Endothelial cell of umbilical vein (primary cell): ENCODE data around the gene NIN. TPM values are rescaled to one million over a fixed set of nuclear protein-coding genes. Genes with fewer than 3 reads are reported as not detected.

Experiments
- BruUV-seq: library from RNA; stranded (reverse); fragments of 400-500 nt; replicated peaks from 2 replicates; lab custom pipeline; 2021; lab: Mats Ljungman, UMichigan
- CTCF ChIA-PET: fragments of 300-600, 350-600 bp; sonication (Branson Sonifier 250); formaldehyde crosslinking; loops from one replicate; lab custom pipeline; 2021; ENCODE audit warnings: antibody characterized with exemption, inconsistent platforms; lab: Charles Lee
- POLR2A ChIA-PET: fragments of 300-600, 350-600 bp; sonication (Branson Sonifier 250); formaldehyde crosslinking; loops from one replicate; lab custom pipeline; 2021; ENCODE audit warnings: antibody characterized with exemption, inconsistent platforms; lab: Charles Lee
- DNase-seq: peaks from one replicate; pipeline ENCODE4 v3.0.0-alpha.2; 2011; ENCODE audit warnings: low read depth, low spot score
- FAIRE-seq: peaks from 2 replicates; lab custom pipeline; 2011; peaks lifted over from hg19 to GRCh38; lab: Jason Lieb, UNC
- H2AFZ ChIP-seq: 2 replicates; pipeline ENCODE4 v1.6.0; 2012; ENCODE audit warnings: low read depth, low read length, control low read depth, inconsistent platforms
- H3K27ac ChIP-seq: 2 replicates; pipeline ENCODE4 v1.5.1; 2011; ENCODE audit warnings: low read depth, mild to moderate bottlenecking, control low read depth, low read length, moderate library complexity; ENCODE audit not compliant: insufficient read depth
- H3K27me3 ChIP-seq, 2 experiments: 2 replicates each; pipeline versions ENCODE4 v1.6.0 to v1.6.1; 2011; ENCODE audit warnings: low read length in 2 of 2, mixed read lengths in 1 of 2; ENCODE audit not compliant: control insufficient read depth in 2 of 2, insufficient read depth in 2 of 2
- H3K36me3 ChIP-seq, 2 experiments: 2 replicates in 1 of 2; 3 replicates in 1 of 2; pipeline ENCODE4 v1.5.1; 2011; ENCODE audit warnings: low read length in 2 of 2, mild to moderate bottlenecking in 1 of 2, moderate library complexity in 1 of 2; ENCODE audit not compliant: control insufficient read depth in 2 of 2, insufficient read depth in 2 of 2; ENCODE audit errors: extremely low read depth in 1 of 2
- H3K4me1 ChIP-seq: 3 replicates; pipeline ENCODE4 v1.5.1; 2011; ENCODE audit warnings: mild to moderate bottlenecking, low read length; ENCODE audit not compliant: control insufficient read depth, insufficient read depth; ENCODE audit errors: extremely low read depth
- H3K4me2 ChIP-seq: 2 replicates; pipeline ENCODE4 v1.6.1; 2011; ENCODE audit warnings: low read length, control low read depth, mixed read lengths; ENCODE audit not compliant: insufficient read depth
- H3K4me3 ChIP-seq, 3 experiments: fragments of 200-600 bp in 1 of 3; sonication (generic), shearing (Covaris generic) in 1 of 3; replicated peaks in 1 of 3; 2 replicates each; pipeline ENCODE4 v1.5.1; 2011 to 2016; ENCODE audit warnings: control low read depth in 3 of 3, low read length in 3 of 3, mild to moderate bottlenecking in 2 of 3, inconsistent platforms in 1 of 3, low read depth in 1 of 3, moderate library complexity in 1 of 3; ENCODE audit not compliant: insufficient read depth in 1 of 3
- H3K79me2 ChIP-seq: 2 replicates; pipeline ENCODE4 v1.6.0; 2012; ENCODE audit warnings: low read length, inconsistent platforms; ENCODE audit not compliant: control insufficient read depth, insufficient read depth
- H3K9ac ChIP-seq: replicated peaks from 2 replicates; pipeline ENCODE3; 2011; ENCODE audit warnings: low read length, control low read depth; ENCODE audit not compliant: insufficient read depth; ENCODE audit errors: extremely low read depth
- H3K9me1 ChIP-seq: replicated peaks from 3 replicates; pipeline ENCODE4 v1.6.0; 2011; ENCODE audit warnings: mild to moderate bottlenecking, low read length; ENCODE audit not compliant: control insufficient read depth, insufficient read depth; ENCODE audit errors: extremely low read depth
- H3K9me3 ChIP-seq: replicated peaks from 2 replicates; pipeline ENCODE4 v1.5.1; 2012; ENCODE audit warnings: low read length, inconsistent platforms; ENCODE audit not compliant: control insufficient read depth, insufficient read depth
- H4K20me1 ChIP-seq: replicated peaks from 2 replicates; pipeline ENCODE3; 2011; ENCODE audit warnings: mild to moderate bottlenecking, low read length; ENCODE audit not compliant: control insufficient read depth, insufficient read depth; ENCODE audit errors: extremely low read depth
- EZH2 ChIP-seq: IDR thresholded peaks from 2 replicates; pipeline ENCODE4 v1.6.1; 2012; ENCODE audit warnings: borderline replicate concordance, low read depth, mild to moderate bottlenecking, moderate library complexity, low read length, inconsistent platforms; ENCODE audit not compliant: severe bottlenecking
- FOS ChIP-seq: IDR thresholded peaks from 2 replicates; pipeline ENCODE4 v1.6.1; 2011; ENCODE audit warnings: mild to moderate bottlenecking, low read length, moderate library complexity, borderline replicate concordance; ENCODE audit not compliant: insufficient read depth
- GATA2 ChIP-seq: IDR thresholded peaks from 2 replicates; pipeline ENCODE4 v1.7.0; 2011; ENCODE audit warnings: low read depth, mild to moderate bottlenecking, moderate library complexity, mixed read lengths, low read length; ENCODE audit not compliant: insufficient read length, insufficient read depth
- JUN ChIP-seq: IDR thresholded peaks from 2 replicates; pipeline ENCODE4 v1.6.1; 2011; ENCODE audit warnings: borderline replicate concordance, low read depth; ENCODE audit not compliant: insufficient read length, insufficient read depth
- MYC ChIP-seq: IDR thresholded peaks from one replicate; pipeline ENCODE4 v1.6.1; 2011; ENCODE audit warnings: mild to moderate bottlenecking, low read depth, low read length
- POLR2A ChIP-seq: IDR thresholded peaks from 2 replicates; pipeline ENCODE4 v1.6.1; 2012; ENCODE audit warnings: low read depth, mild to moderate bottlenecking, control low read depth, low read length
- POLR2AphosphoS5 ChIP-seq: IDR thresholded peaks from 2 replicates; pipeline ENCODE4 v1.6.1; 2012; ENCODE audit warnings: low read depth, mild to moderate bottlenecking, control low read depth, low read length, moderate library complexity; ENCODE audit not compliant: insufficient read depth
- dilution Hi-C: fragments of 300-500 bp; cut with MboI; formaldehyde crosslinking; loops from one replicate; pipeline ENCODE4 v1.15.0; 2019; ENCODE audit warnings: low sequenced_read_pairs; ENCODE audit not compliant: extremely low pct_ligation_motif_present
- intact Hi-C: fragments of 100-400 bp; cut with micrococcal nuclease; formaldehyde crosslinking; loops from one replicate; pipeline ENCODE4 v1.10.0; 2022
- polyA plus RNA-seq, 4 experiments: library from polyadenylated mRNA; depleted of rRNA in 3 of 4; stranded (reverse) in 3 of 4; unstranded in 1 of 4; fragments of >200 nt; gene quantifications; 2 replicates each; pipeline versions ENCODE4 v1.2.1 to v1.2.3, GENCODE V29; 2011 to 2012; ENCODE audit warnings: missing spikeins in 1 of 4
- total RNA-seq: library from RNA; stranded (reverse); gene quantifications from 2 replicates; pipeline ENCODE4 v1.2.3, GENCODE V29; 2021
- TF ChIP-seq, protein P1 (sequence below), 2 donors: IDR thresholded peaks; 1 replicate in 1 of 2; 2 replicates in 1 of 2; pipeline ENCODE4 v1.5.1; 2011; ENCODE audit warnings: low read length in 2 of 2, mild to moderate bottlenecking in 2 of 2, moderate library complexity in 2 of 2, control low read depth in 1 of 2, inconsistent platforms in 1 of 2, low read depth in 1 of 2; ENCODE audit not compliant: insufficient read depth in 1 of 2; ENCODE audit errors: extremely low read depth in 1 of 2
- TF ChIP-seq, protein P2 (sequence below): IDR thresholded peaks from 2 replicates; pipeline ENCODE4 v1.6.1; 2011; ENCODE audit not compliant: insufficient read depth, insufficient read length

Gene NIN
- total and polyA plus RNA-seq, 2 donors (not counting 3 experiments of a cell fraction or from before 2014, with no cell fraction given), result 7.1 to 76.3 TPM

GRCh38 chr14:50790589-50790988 is 40.4 kb downstream of the NIN start:
- no peak for DNase-seq

More at GRCh38 chr14:50790589-50790988, 40.4 kb downstream of the NIN start:
- no peak overlapping the region for H3K27ac ChIP-seq
- H3K27me3 ChIP-seq, result no peaks in the 10 kb centered on the region
- no peak overlapping the region for H3K4me2 ChIP-seq
- H3K79me2 ChIP-seq, result peaks cover 20% of the 10 kb centered on the region
- no peaks in the 10 kb centered on the region for H3K9me1 ChIP-seq
- no peak for TF ChIP-seq GATA2
- no peak for TF ChIP-seq POLR2AphosphoS5
- TF ChIP-seq, protein P1, sequence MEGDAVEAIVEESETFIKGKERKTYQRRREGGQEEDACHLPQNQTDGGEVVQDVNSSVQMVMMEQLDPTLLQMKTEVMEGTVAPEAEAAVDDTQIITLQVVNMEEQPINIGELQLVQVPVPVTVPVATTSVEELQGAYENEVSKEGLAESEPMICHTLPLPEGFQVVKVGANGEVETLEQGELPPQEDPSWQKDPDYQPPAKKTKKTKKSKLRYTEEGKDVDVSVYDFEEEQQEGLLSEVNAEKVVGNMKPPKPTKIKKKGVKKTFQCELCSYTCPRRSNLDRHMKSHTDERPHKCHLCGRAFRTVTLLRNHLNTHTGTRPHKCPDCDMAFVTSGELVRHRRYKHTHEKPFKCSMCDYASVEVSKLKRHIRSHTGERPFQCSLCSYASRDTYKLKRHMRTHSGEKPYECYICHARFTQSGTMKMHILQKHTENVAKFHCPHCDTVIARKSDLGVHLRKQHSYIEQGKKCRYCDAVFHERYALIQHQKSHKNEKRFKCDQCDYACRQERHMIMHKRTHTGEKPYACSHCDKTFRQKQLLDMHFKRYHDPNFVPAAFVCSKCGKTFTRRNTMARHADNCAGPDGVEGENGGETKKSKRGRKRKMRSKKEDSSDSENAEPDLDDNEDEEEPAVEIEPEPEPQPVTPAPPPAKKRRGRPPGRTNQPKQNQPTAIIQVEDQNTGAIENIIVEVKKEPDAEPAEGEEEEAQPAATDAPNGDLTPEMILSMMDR (IDR thresholded peaks at IDR 0.05; ENCODE audit: extremely low read depth in 1 of 2, insufficient read depth in 1 of 2, low read depth in 1 of 2, low read length in 2 of 2), result no peak
- no peak for TF ChIP-seq EZH2
- TF ChIP-seq, protein P2, sequence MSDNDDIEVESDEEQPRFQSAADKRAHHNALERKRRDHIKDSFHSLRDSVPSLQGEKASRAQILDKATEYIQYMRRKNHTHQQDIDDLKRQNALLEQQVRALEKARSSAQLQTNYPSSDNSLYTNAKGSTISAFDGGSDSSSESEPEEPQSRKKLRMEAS, result no peak
- no peak for TF ChIP-seq MYC
- TF ChIP-seq JUN, result no peak
- no peak for TF ChIP-seq FOS
- no peak for TF ChIP-seq POLR2A
- no peak for FAIRE-seq
- dilution Hi-C loops, result no loop called here
- H2AFZ ChIP-seq, result no peak overlapping the region
- no TSS peak for BruUV-seq
- peaks cover 5 to 6% of the 10 kb centered on the region in 2 experiments for H3K36me3 ChIP-seq
- no peak overlapping the region for H3K9ac ChIP-seq
- peaks cover 16% of the 10 kb centered on the region for H3K4me1 ChIP-seq
- POLR2A ChIA-PET, result no interaction called here
- H4K20me1 ChIP-seq, result peaks cover 2% of the 10 kb centered on the region
- H3K9me3 ChIP-seq, result no peaks in the 10 kb centered on the region
- CTCF ChIA-PET, result interaction anchor here (1.5 to 8.2 kb wide), 2 partner anchors 14 to 70 kb away, joined by 6 to 52 read pairs; no protein-coding TSS in a partner anchor
- intact Hi-C loops, result no loop called here
- H3K4me3 ChIP-seq, result no peak overlapping the region
